HG03159 (cell line): ENCODE measurements around the gene HDAC4.

Experiments
- ATAC-seq: cut with Tn5 transposase; IDR thresholded peaks from one replicate; pipeline ENCODE4 v1.9.1; 2021; ENCODE audit warnings: mild to moderate bottlenecking, moderate library complexity; ENCODE audit not compliant: unreplicated experiment

HDAC4 gene

DNA sequence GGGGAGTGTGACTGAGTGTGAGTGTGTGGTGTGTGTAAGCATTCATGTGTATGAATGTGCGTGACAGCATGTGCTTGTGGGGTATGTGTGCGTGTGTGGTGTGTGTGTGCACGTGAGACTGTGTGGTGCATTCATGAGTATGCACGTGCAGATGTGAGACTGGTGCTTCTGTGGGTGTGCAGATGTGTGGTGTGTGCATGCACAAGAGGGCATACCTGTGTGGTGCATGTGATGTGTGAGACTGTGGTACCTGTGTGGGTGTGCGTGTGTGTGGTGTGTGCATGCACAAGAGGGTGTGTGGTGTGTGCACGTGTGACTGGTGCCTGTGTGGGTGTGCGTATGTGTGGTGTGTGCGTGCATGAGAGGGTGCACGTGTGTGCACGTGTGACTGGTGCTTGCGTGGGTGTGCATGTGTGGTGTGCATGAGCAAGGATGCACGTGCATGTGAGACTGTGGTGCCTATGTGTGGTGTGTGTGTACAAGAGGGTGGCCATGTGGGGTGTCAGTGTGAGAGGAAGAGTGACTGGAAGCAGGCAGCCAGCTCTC is 339.6 kb downstream of the HDAC4 start:
- no peak for ATAC-seq

- ATAC-seq, result no peak
Measured at GRCh38 chr2:239060676-239061075, 340.1 kb downstream of the HDAC4 start.

GRCh38 chr2:239059854-239060253 is 341.0 kb downstream of the HDAC4 start:
- no peak for ATAC-seq

DNA sequence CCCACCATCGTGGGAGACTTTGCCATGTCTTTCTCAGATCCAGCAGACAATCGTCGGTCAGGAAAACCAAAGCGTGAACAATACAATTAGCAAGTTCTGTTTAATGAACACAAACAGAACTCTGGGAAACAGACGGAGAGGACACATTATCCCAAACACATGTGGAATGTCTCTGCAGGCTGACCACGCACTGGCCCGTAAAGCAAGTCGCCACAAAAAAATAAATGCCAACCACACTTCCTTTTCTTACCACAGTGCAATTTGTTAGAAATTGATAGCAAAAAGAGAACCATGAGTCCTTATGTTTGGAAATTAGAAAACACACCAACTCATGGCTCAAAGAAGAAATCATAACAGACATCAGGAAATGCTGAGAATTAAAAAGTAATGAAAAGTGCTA is 342.1 kb downstream of the HDAC4 start:
- no peak for ATAC-seq

DNA sequence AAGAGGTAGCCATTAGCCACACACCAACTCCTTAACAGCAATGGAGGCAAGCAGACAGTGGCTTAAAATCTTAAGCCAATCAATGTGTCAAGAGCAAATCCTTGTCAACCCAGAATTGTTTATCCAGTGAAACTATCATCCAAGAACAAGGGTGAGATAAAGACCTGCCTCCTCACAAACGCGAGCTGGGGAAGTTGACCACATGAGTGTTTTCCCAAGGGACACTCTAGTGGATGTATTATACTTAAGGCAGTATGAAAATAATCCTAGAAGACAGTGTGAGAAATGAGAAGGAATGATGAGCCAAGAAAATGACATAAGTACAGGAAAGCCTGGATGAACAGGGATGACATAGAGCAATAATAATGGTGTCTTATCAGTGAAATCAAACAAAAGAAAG is 343.3 kb downstream of the HDAC4 start:
- ATAC-seq, result no peak

DNA sequence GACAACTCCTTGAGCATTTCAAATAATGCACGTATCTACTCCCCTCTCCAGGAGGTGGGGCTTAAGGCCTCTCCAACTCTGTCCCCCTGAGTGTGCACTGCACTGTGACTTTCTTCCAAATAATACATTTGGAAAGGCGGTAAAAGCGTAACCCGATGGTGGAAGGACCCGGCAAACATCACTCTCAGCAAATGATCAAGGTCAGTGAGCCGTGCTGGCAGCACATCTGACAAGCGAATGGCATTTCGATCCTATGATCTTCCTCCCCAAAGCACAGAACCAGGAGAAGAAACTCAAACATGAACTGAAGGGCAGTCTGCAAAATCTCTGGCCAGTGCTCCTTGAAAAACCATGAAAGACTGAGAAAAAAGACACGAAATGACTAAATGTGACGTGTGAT is 344.2 kb downstream of the HDAC4 start:
- ATAC-seq, result no peak

DNA sequence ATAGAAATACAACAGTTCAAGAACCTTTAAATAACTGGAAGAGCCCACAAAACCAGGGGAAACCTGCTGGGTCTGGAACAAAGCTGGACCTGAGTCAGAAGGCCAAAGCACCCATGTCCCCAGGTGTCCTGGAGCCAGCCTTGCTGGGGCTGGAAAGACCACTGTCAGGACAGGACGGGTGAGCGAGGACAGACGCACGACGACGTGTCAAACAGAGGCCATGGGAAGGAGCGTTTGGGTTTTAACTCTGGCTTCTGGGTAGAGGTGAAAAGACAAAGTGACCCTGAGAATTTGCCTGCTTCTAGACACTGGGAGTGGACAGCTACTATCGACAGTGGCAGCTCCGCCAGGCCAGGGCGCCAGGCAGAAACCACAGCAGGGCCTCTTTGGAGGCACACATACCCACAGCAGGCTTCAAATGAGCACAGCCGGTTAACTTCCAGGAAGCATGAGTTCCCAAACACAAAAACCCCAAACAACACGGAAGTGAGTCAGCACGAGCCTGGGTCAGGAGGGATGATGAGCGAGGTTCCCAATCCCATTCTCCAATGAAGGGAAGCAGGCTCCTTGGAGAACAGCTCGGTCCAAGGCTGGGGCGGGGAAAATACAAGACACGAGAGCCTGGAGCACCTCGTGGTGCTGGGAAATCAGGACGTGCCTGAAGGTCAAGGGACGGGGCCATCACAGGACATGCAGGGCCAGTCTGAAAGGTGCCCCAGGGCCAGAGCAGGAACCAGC is 344.9 kb downstream of the HDAC4 start:
- no peak for ATAC-seq

- no peak for ATAC-seq
Measured at GRCh38 chr2:239054921-239055320, 345.9 kb downstream of the HDAC4 start.

- ATAC-seq, result no peak
Measured at GRCh38 chr2:239053801-239054503, 346.9 kb downstream of the HDAC4 start.

- no peak for ATAC-seq
Measured at GRCh38 chr2:239052798-239053665, 347.8 kb downstream of the HDAC4 start.

DNA sequence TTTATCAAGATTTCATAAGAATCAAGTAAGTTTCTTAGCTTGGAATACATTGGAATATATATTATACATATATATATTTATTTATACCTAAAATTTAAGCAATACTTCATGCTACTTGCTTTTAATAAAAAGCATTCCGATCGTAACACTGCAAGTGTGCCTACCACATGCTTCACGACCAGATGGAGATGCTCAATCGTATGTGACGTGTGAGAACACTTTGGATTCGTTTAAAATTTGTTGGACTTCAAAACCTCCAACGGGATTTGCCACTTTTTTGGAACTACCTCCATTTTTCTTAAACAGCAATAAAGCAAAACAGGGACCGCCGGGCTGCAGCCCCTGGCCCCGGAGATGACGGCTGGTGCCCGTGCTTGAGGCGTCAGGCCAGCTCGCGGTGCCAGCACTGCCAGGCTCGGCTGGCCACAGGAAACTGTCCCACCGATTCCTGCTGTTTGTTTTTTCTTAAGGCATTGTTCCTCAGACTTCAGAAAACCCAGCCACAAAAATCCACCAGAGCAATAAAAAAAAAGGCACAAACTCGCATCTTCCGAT is 348.9 kb downstream of the HDAC4 start:
- ATAC-seq, result no peak

DNA sequence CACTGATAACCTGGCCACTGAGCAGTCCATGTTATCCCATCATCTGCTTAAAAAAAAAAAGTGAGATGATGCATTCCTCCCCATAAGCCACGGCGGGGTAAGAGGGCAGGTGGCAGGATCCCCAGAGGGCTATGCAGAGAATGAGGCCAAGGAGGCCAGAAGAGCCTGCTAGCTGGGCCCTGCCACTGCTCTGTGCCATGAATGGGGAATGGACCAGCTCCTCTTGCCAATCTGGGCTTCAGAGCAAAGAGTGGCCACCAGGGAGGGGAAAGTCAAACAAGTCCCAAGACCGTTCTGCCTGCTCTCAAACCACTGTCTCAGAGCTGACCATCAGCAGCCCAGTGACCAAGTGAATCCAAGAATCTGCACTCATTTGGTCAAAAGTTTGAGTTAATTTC is 350.6 kb downstream of the HDAC4 start:
- ATAC-seq, result no peak

- no peak for ATAC-seq
Measured at GRCh38 chr2:239049421-239050251, 351.2 kb downstream of the HDAC4 start.

- ATAC-seq, result no peak
Measured at GRCh38 chr2:239048736-239049135, 352.1 kb downstream of the HDAC4 start.

DNA sequence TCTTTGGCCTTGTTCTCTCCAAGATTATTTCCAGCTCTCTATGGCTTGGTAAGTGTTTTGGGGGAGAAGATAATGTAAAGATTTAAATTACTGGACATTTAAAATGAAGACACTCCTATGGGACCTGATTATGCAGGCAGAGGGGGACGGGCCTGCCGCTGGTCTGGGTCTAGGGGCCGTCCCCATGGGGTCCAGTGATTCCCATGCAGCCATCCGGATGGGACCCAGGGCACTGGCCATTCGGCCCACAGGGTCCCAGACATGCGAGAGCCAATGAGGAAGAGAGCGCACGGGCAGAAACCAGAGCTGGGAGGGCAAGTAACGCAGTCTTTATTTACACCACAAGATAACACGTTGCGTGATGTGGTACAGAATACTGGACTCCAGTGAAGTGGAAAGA is 353.0 kb downstream of the HDAC4 start:
- ATAC-seq, result no peak

DNA sequence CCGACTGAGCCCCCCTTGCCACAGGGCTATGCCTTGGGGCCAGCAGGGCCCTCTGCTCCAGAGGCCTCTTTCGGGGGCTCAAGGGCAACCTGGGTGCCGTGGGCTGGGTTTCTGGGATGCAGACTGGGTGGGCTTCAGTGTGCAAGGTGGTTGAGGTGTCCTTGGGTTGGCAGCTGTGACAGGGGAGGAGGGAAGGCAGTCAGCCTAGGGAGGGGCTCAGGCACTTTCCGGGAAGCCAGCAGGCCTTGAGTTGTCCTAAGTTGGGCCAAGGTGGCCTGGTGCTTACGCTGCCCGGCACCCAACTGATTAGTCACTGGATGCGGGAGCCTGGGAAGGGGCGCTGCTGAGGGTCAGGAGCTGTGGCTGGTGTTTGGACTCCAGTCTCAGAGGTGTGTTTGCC is 353.4 kb downstream of the HDAC4 start:
- no peak for ATAC-seq

DNA sequence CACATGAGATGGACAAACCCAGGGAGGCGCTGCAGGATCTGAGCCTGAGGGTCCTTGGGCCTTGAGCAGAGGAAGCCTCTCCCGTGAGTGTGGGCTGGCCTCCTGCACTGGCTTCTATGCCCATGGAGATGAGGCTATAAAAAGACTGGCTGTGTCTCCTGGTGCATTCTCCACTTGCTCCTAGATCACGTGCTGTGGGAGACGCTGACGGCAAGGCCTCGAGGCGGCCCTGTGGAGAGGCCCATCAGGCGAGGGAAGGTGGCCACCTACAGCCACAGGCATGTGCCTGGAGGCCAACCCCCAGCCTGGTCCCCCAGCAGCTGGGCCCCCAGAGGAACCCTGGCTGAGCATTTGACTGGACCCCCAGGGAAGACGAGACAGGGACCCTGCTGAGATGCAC is 354.0 kb downstream of the HDAC4 start:
- no peak for ATAC-seq

DNA sequence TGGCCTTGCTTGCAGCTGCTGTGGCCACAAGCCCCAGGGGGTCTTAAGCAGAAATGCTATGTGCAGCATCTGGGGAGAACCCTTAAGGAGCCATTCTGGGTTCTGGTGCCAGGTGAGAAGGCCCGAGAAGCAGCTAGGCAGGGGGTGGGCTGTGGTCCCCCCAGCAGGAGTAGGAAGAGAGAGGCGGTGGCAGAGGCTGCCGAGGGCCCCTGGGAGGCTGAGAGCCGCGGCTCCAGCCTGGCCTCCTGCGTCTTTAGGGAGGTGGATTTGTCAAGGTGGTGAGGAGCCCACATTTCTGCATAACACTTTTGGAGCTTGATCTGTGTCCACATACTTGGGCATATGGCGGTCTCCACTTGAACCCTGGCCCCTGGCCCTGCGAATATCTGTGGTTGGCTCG is 356.5 kb downstream of the HDAC4 start:
- no peak for ATAC-seq

GRCh38 chr2:239043326-239043725 is 357.5 kb downstream of the HDAC4 start:
- no peak for ATAC-seq
